ENCODE measurements around the gene NUP37. TPM values are rescaled to one million over a fixed set of nuclear protein-coding genes. Genes with fewer than 3 reads are reported as not detected.
"Not testable (repeated sequence)": the region's sequence is repeated elsewhere in the genome, so short reads cannot be mapped to it uniquely, and the experiment has no call there.

Gene NUP37
- total RNA-seq, 3 donors from 2014 or later (not counting 1 experiment from before 2014, with no cell fraction given) = 10.6 to 14.7 (median 10.7) TPM

- ATAC-seq (no peak), DNase-seq (no peak)
- Mint-ChIP-seq H3K36me3 (peaks cover 37% of the 10 kb centered on the region), H3K4me1 (no peaks in the 10 kb centered on the region), H3K27ac (no peak overlapping the region), H3K27me3 (ENCODE audit: low read depth in 2 of 2) (no peaks in the 10 kb centered on the region), H3K9me3 (no peaks in the 10 kb centered on the region), H3K4me3 (no peak overlapping the region)
- no peak overlapping the region for H3K27ac ChIP-seq (ENCODE audit: low read length)
- intact Hi-C loops (cut with micrococcal nuclease) = no loop called here
- peaks cover 37% of the 10 kb centered on the region for H3K36me3 ChIP-seq (ENCODE audit: control insufficient read depth, insufficient read depth, low read length)
- WGBS (ENCODE audit: insufficient coverage) = over 99% methylated on average over 4 of the region's 4 CpGs
- H3K4me1 ChIP-seq (ENCODE audit: control insufficient read depth, insufficient read depth, low read length) = no peaks in the 10 kb centered on the region
- H3K27me3 ChIP-seq (ENCODE audit: control insufficient read depth, insufficient read depth, low read length) = no peaks in the 10 kb centered on the region
- no peaks in the 10 kb centered on the region for H3K9me3 ChIP-seq (ENCODE audit: control insufficient read depth, insufficient read depth, low read length)
- H3K4me3 ChIP-seq (ENCODE audit: low read length) = no peak overlapping the region
- TF ChIP-seq CTCF (IDR thresholded peaks at IDR 0.05) = no peak
Observed at GRCh38 chr12:102080842-102081241, 39.1 kb downstream of the NUP37 start.

- H3K4me3 ChIP-seq (ENCODE audit: low read length); H3K27me3 ChIP-seq (ENCODE audit: control insufficient read depth, insufficient read depth, low read length); ATAC-seq; intact Hi-C loops (cut with micrococcal nuclease); H3K4me3 Mint-ChIP-seq; H3K4me1 Mint-ChIP-seq; H3K27ac ChIP-seq (ENCODE audit: low read length); H3K27ac Mint-ChIP-seq; H3K4me1 ChIP-seq (ENCODE audit: control insufficient read depth, insufficient read depth, low read length); H3K9me3 Mint-ChIP-seq; H3K27me3 Mint-ChIP-seq (ENCODE audit: low read depth in 2 of 2); H3K9me3 ChIP-seq (ENCODE audit: control insufficient read depth, insufficient read depth, low read length); DNase-seq: not testable (repeated sequence)
- 95% methylated on average over 7 of the region's 7 CpGs for WGBS (ENCODE audit: insufficient coverage)
- peaks cover 12% of the 10 kb centered on the region for H3K36me3 Mint-ChIP-seq
- peaks cover 20% of the 10 kb centered on the region for H3K36me3 ChIP-seq (ENCODE audit: control insufficient read depth, insufficient read depth, low read length)
Observed at GRCh38 chr12:102072092-102072491, 47.8 kb downstream of the NUP37 start.

- TF ChIP-seq CTCF (IDR thresholded peaks at IDR 0.05) = no peak
- Mint-ChIP-seq H3K36me3 (no peaks in the 10 kb centered on the region), H3K27me3 (ENCODE audit: low read depth in 2 of 2) (peaks cover 0 to 2% of the 10 kb centered on the region in 2 donors), H3K4me3 (no peak overlapping the region), H3K4me1 (no peaks in the 10 kb centered on the region), H3K27ac (no peak overlapping the region), H3K9me3 (no peaks in the 10 kb centered on the region)
- Histone ChIP-seq H3K4me3 (ENCODE audit: low read length) (no peak overlapping the region), H3K4me1 (ENCODE audit: control insufficient read depth, insufficient read depth, low read length) (no peaks in the 10 kb centered on the region), H3K36me3 (ENCODE audit: control insufficient read depth, insufficient read depth, low read length) (peaks cover 9% of the 10 kb centered on the region), H3K27ac (ENCODE audit: low read length) (no peak overlapping the region), H3K27me3 (ENCODE audit: control insufficient read depth, insufficient read depth, low read length) (no peaks in the 10 kb centered on the region), H3K9me3 (ENCODE audit: control insufficient read depth, insufficient read depth, low read length) (no peaks in the 10 kb centered on the region)
- ATAC-seq (no peak), DNase-seq (no peak)
- WGBS (ENCODE audit: insufficient coverage) = 55% methylated on average over 2 of the region's 3 CpGs
- intact Hi-C loops (cut with micrococcal nuclease) = no loop called here
Observed at GRCh38 chr12:102069707-102070106, 50.2 kb downstream of the NUP37 start.

GRCh38 chr12:102067574-102068258, 52.2 kb downstream of the NUP37 start:
- intact Hi-C loops (cut with micrococcal nuclease) = no loop called here
- Histone ChIP-seq H3K9me3 (ENCODE audit: control insufficient read depth, insufficient read depth, low read length) (no peaks in the 10 kb centered on the region), H3K27ac (ENCODE audit: low read length) (no peak overlapping the region), H3K36me3 (ENCODE audit: control insufficient read depth, insufficient read depth, low read length) (no peaks in the 10 kb centered on the region), H3K4me1 (ENCODE audit: control insufficient read depth, insufficient read depth, low read length) (no peaks in the 10 kb centered on the region), H3K4me3 (ENCODE audit: low read length) (no peak overlapping the region), H3K27me3 (ENCODE audit: control insufficient read depth, insufficient read depth, low read length) (no peaks in the 10 kb centered on the region)
- Mint-ChIP-seq H3K36me3 (no peaks in the 10 kb centered on the region), H3K4me3 (no peak overlapping the region), H3K9me3 (no peaks in the 10 kb centered on the region), H3K4me1 (no peaks in the 10 kb centered on the region), H3K27ac (no peak overlapping the region), H3K27me3 (ENCODE audit: low read depth in 2 of 2) (peaks cover 0 to 8% of the 10 kb centered on the region in 2 donors)
- no peak for DNase-seq
- no peak for ATAC-seq
- WGBS (ENCODE audit: insufficient coverage) = 96% methylated on average over 5 of the region's 5 CpGs
- no peak for TF ChIP-seq CTCF (IDR thresholded peaks at IDR 0.05)
